ENCODE measurements around the gene IL12RB2.
A peak's percentile ranks its signal among the peaks of the same experiment; 100 is the strongest.
"Not testable (repeated sequence)": the region's sequence is repeated elsewhere in the genome, so short reads cannot be mapped to it uniquely, and the experiment has no call there.

Gene IL12RB2

GRCh38 chr1:67400029-67400786 lies 92.5 kb downstream of the IL12RB2 start:
- DNase-seq: not testable (repeated sequence)

- DNase-seq: no peak
Observed at GRCh38 chr1:67401443-67401842, 93.8 kb downstream of the IL12RB2 start.

- DNase-seq: no peak
Observed at GRCh38 chr1:67404212-67404620, 96.5 kb downstream of the IL12RB2 start.

GRCh38 chr1:67405473-67406245 lies 98.0 kb downstream of the IL12RB2 start:
- DNase-seq: no peak

GRCh38 chr1:67407498-67407897 lies 99.8 kb downstream of the IL12RB2 start:
- DNase-seq: no peak

- DNase-seq: no peak
Observed at GRCh38 chr1:67408148-67408547, 100.5 kb downstream of the IL12RB2 start.

- DNase-seq: not testable (repeated sequence)
Observed at GRCh38 chr1:67413101-67413500, 105.4 kb downstream of the IL12RB2 start.

GRCh38 chr1:67414574-67414973 lies 106.9 kb downstream of the IL12RB2 start:
- DNase-seq: no peak

- DNase-seq: no peak
Observed at GRCh38 chr1:67415041-67415440, 107.4 kb downstream of the IL12RB2 start.

- DNase-seq: not testable (repeated sequence)
Observed at GRCh38 chr1:67417733-67418132, 110.1 kb downstream of the IL12RB2 start.

- no peak for DNase-seq
Observed at GRCh38 chr1:67418839-67419586, 111.3 kb downstream of the IL12RB2 start.

GRCh38 chr1:67420835-67421492 lies 113.3 kb downstream of the IL12RB2 start:
- DNase-seq: no peak

GRCh38 chr1:67427465-67427864 lies 119.8 kb downstream of the IL12RB2 start:
- DNase-seq: no peak

GRCh38 chr1:67427947-67428346 lies 120.3 kb downstream of the IL12RB2 start:
- DNase-seq: no peak

GRCh38 chr1:67429011-67429527 lies 121.4 kb downstream of the IL12RB2 start:
- peak; percentile 24 for DNase-seq

- DNase-seq: peak; percentile 20
Observed at GRCh38 chr1:67429528-67430357, 122.1 kb downstream of the IL12RB2 start.

GRCh38 chr1:67430358-67431155 lies 122.9 kb downstream of the IL12RB2 start, which contains the start of gene SERBP1:
Gene SERBP1 (minus strand): TSS chr1:67430402. CDS start chr1:67430300, 102 bp downstream.
- DNase-seq: peak; percentile 93

GRCh38 chr1:67431156-67431765 lies 123.6 kb downstream of the IL12RB2 start:
- no peak for DNase-seq

- DNase-seq: no peak
Observed at GRCh38 chr1:67431869-67432578, 124.4 kb downstream of the IL12RB2 start.

GRCh38 chr1:67432745-67433144 lies 125.1 kb downstream of the IL12RB2 start:
- no peak for DNase-seq
